Naive thymus-derived CD4-positive, alpha-beta T cell (primary cell): ENCODE results near the gene C9orf85. TPM values are rescaled to one million over a fixed set of nuclear protein-coding genes. Genes with fewer than 3 reads are reported as not detected.
A peak's percentile ranks its signal among the peaks of the same experiment; 100 is the strongest.

Source experiments
- ATAC-seq: fragments of 150-1000 bp; cut with Tn5 transposase; 2 replicates; pipeline ENCODE4 v1.10.0; 2021; ENCODE audit warnings: mild to moderate bottlenecking, moderate library complexity
- CTCF ChIA-PET: fragments of 350-600 bp; sonication (Branson Sonifier 250); formaldehyde crosslinking; loops from one replicate; lab custom pipeline; 2021; ENCODE audit warnings: antibody characterized with exemption; lab: Charles Lee
- POLR2A ChIA-PET: fragments of 350-600 bp; sonication (Branson Sonifier 250); formaldehyde crosslinking; loops from one replicate; lab custom pipeline; 2021; ENCODE audit warnings: antibody characterized with exemption, inconsistent platforms; lab: Charles Lee
- DNase-seq, 9 donors: peaks; one replicate each; pipeline versions ENCODE4 v3.0.0 to v3.0.0-alpha.2; 2020 to 2022; ENCODE audit warnings: mixed read lengths in 1 of 9
- H3K27ac ChIP-seq: one replicate; pipeline ENCODE4 v1.7.0; 2013; ENCODE audit warnings: mild to moderate bottlenecking, low read depth, low read length, moderate library complexity
- H3K27me3 ChIP-seq, 2 donors: one replicate each; pipeline ENCODE4 v1.7.0; 2013; ENCODE audit warnings: low read length in 2 of 2, mild to moderate bottlenecking in 2 of 2, moderate library complexity in 2 of 2; ENCODE audit not compliant: control insufficient read depth in 2 of 2, insufficient read depth in 2 of 2
- H3K36me3 ChIP-seq, 3 experiments: 1 replicate in 2 of 3; 2 replicates in 1 of 3; pipeline ENCODE4 v1.7.0; 2013; ENCODE audit warnings: low read length in 3 of 3, mild to moderate bottlenecking in 3 of 3, moderate library complexity in 1 of 3; ENCODE audit not compliant: insufficient read depth in 3 of 3, control insufficient read depth in 2 of 3
- H3K4me1 ChIP-seq, 2 donors: one replicate each; pipeline ENCODE4 v1.7.0; 2013; ENCODE audit warnings: low read length in 2 of 2, mild to moderate bottlenecking in 2 of 2, moderate library complexity in 1 of 2; ENCODE audit not compliant: control insufficient read depth in 2 of 2, insufficient read depth in 2 of 2
- H3K4me3 ChIP-seq: 2 replicates; pipeline ENCODE4 v1.7.0; 2013; ENCODE audit warnings: mild to moderate bottlenecking, low read length
- H3K9me3 ChIP-seq, 3 experiments: 1 replicate in 2 of 3; 2 replicates in 1 of 3; pipeline ENCODE4 v1.7.0; 2013; ENCODE audit warnings: low read length in 3 of 3; ENCODE audit not compliant: control insufficient read depth in 2 of 3
- H3K27ac Mint-ChIP-seq, 9 donors: one replicate each; pipeline ENCODE4 v1.8.0; 2020 to 2022; ENCODE audit warnings: mixed read lengths in 9 of 9, mild to moderate bottlenecking in 8 of 9, moderate library complexity in 5 of 9, inconsistent platforms in 2 of 9
- H3K27me3 Mint-ChIP-seq, 5 donors: one replicate each; pipeline ENCODE4 v1.8.0; 2021 to 2022; ENCODE audit warnings: mixed read lengths in 5 of 5, mild to moderate bottlenecking in 1 of 5
- H3K36me3 Mint-ChIP-seq, 5 donors: one replicate each; pipeline ENCODE4 v1.8.0; 2020 to 2022; ENCODE audit warnings: mixed read lengths in 5 of 5, mild to moderate bottlenecking in 3 of 5, inconsistent platforms in 1 of 5
- H3K4me1 Mint-ChIP-seq, 7 donors: one replicate each; pipeline ENCODE4 v1.8.0; 2020 to 2022; ENCODE audit warnings: mixed read lengths in 7 of 7, mild to moderate bottlenecking in 3 of 7, inconsistent platforms in 1 of 7
- H3K4me3 Mint-ChIP-seq, 10 donors: one replicate each; pipeline ENCODE4 v1.8.0; 2020 to 2022; ENCODE audit warnings: mild to moderate bottlenecking in 10 of 10, mixed read lengths in 10 of 10, moderate library complexity in 6 of 10, inconsistent platforms in 2 of 10
- H3K9me3 Mint-ChIP-seq, 11 donors: one replicate each; pipeline ENCODE4 v1.8.0; 2020 to 2022; ENCODE audit warnings: mixed read lengths in 11 of 11, mild to moderate bottlenecking in 4 of 11, inconsistent platforms in 1 of 11, moderate library complexity in 1 of 11
- intact Hi-C, 2 donors: fragments of 100-400 bp; cut with micrococcal nuclease; formaldehyde crosslinking; loops; one replicate each; pipeline ENCODE4 v1.15.1; 2023
- polyA plus RNA-seq, 2 donors: library from polyadenylated mRNA; unstranded; fragments of 300-500 nt; fragmentation: Illumina TruSeq; gene quantifications; one replicate each; pipeline ENCODE4 v1.2.3, GENCODE V29; 2021
- total RNA-seq, 6 experiments: library from RNA in 5 of 6; stranded (reverse) in 5 of 6; gene quantifications; 1 replicate in 5 of 6; 2 replicates in 1 of 6; pipeline ENCODE4 v1.2.3 and lab custom pipeline; 2021 to 2026

The C9orf85 gene
- total and polyA plus RNA-seq, 7 experiments from 2014 or later = 4.8 to 13.9 (median 9.1) TPM

DNA sequence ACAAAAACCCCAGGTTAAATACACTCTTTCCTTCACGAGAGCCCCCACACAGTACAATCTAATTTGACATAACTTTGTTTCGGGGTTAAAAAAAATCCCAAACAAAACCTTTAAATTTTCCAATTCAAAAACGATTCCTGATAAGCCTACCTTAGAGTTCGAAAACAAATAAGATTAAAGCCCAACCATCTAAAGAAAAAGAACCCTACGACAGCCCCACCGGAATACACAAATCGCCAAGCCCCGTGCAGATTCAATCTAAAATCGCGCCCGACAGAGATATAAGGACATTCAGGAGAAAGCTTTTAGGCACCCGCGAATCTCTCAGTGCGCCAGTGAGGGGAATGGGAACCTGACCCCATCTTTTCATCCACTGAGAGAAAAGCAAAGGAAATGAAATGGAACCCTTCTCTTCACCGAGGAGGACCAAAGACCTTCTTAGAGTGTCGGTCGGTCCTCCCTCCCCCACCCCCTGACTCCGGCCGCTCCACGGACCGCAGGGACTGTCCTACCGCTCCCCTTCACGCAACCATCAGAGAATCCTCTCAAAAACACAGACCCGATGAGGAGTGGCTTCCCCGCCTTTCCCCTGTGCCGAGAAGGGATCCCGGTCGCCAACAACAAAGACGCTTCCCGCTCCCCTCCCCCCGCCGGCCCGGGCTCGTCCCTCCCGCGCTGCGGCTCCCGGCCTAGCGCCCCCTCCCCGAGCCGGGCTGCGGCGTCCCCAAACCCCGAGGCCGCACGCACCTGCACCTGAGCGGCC, 1.4 kb upstream of the C9orf85 start:
- no peaks in the 10 kb centered on the region for H3K9me3 ChIP-seq
- ATAC-seq = no peak
- ChIA-PET CTCF (interaction anchor here (0.7 to 1.2 kb wide), 3 partner anchors 91 to 307 kb away, joined by 3 to 8 read pairs (median 3); no protein-coding TSS in a partner anchor), POLR2A (interaction anchor here (0.6 to 2.1 kb wide), 3 partner anchors 8 to 160 kb away, joined by 7 to 12 read pairs (median 8); no protein-coding TSS in a partner anchor)
- peak overlapping the region; percentile 83 for H3K4me3 ChIP-seq
- Mint-ChIP-seq H3K4me3 (peak overlapping the region; percentile 93 to 100 (median 100)), H3K36me3 (peaks cover 0 to 9% (median 5%) of the 10 kb centered on the region in 5 donors), H3K27me3 (no peaks in the 10 kb centered on the region), H3K27ac (peak overlapping the region; percentile 65 to 90 (median 86)), H3K4me1 (peaks cover 41 to 86% (median 70%) of the 10 kb centered on the region in 7 donors), H3K9me3 (no peaks in the 10 kb centered on the region)
- peak in 8 of 9 donors; percentile 15 to 62 (median 16) for DNase-seq
- intact Hi-C loops = loop anchor here (2.0 to 10.0 kb wide), 7 partner anchors 53 to 1651 kb away; partner anchors contain the start of genes SMC5 (in 2 of the 2) and ZFAND5 (in 1 of the 2)
- H3K36me3 ChIP-seq = peaks cover 0 to 5% (median 0%) of the 10 kb centered on the region in 3 experiments
- peak overlapping the region; percentile 74 for H3K27ac ChIP-seq
- peaks cover 0 to 3% of the 10 kb centered on the region in 2 donors for H3K27me3 ChIP-seq
- peaks cover 15 to 22% of the 10 kb centered on the region in 2 donors for H3K4me1 ChIP-seq

DNA sequence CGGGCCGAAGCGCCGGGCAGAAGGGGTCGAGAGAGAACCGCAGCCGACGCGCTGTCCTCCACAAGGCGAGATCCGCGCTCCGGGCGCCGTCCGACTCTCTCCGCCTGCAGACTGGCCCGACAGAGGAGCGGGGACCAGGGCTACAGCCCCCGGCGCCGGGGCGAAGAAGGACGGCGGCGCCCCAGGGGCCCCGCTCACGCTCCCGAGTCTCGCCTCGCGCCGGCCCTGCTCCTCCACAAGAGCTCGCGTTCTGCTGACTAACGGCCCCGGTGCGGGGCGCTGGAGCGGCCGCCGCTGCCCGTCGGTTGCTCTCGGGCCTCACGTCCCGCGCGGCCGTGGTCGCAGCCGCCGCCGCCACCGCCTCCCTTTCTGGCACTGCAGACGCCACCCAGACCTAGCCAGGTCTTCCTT, 784 bp upstream of the C9orf85 start:
- intact Hi-C loops = loop anchor here (1.0 to 10.0 kb wide), 16 partner anchors 13 to 1652 kb away; partner anchors contain the start of genes SMC5 (in 2 of the 2), ZFAND5 (in 2 of the 2) and CEMIP2 (in 1 of the 2)
- Mint-ChIP-seq H3K27me3 (no peaks in the 10 kb centered on the region), H3K36me3 (peaks cover 0 to 7% (median under 1%) of the 10 kb centered on the region in 5 donors), H3K9me3 (no peaks in the 10 kb centered on the region), H3K27ac (peak overlapping the region; percentile 90 to 99 (median 95)), H3K4me3 (peak overlapping the region; percentile 95 to 100 (median 100)), H3K4me1 (peaks cover 43 to 83% (median 69%) of the 10 kb centered on the region in 7 donors)
- ATAC-seq = no peak
- POLR2A ChIA-PET = interaction anchor here (0.9 to 2.1 kb wide), 10 partner anchors 8 to 144 kb away, joined by 3 to 12 read pairs (median 6); partner anchors contain the start of gene CEMIP2
- peaks cover 0 to 5% (median 0%) of the 10 kb centered on the region in 3 experiments for H3K36me3 ChIP-seq
- peak overlapping the region; percentile 83 for H3K4me3 ChIP-seq
- CTCF ChIA-PET = interaction anchor here (1.0 to 1.2 kb wide), 3 partner anchors 13 to 128 kb away, joined by 4 to 8 read pairs (median 6); no protein-coding TSS in a partner anchor
- H3K4me1 ChIP-seq = peaks cover 15 to 22% of the 10 kb centered on the region in 2 donors
- no peak for DNase-seq
- H3K27ac ChIP-seq = peak overlapping the region; percentile 74
- H3K9me3 ChIP-seq = no peaks in the 10 kb centered on the region
- peaks cover 0 to 3% of the 10 kb centered on the region in 2 donors for H3K27me3 ChIP-seq

DNA sequence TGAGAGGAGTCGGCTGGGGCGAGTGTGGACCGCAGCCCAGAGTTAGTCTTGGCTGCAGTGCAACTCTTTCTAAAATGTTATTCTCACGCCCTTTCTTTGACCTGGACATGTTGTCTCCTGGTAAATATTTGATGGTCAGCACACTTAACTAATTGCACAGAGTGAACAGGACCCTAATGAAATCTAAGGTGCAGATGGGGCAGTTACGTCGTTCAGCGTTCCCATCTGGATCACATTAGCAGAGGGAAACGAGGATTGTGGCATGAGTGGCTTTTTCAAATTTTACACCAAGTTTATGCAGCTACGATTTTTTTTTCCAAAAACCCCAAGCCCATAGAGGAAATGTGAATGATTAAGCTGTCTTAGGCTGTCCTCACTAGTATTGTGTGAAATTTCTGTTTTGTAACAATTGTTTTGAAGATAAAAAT, 483 bp downstream of the C9orf85 start:
- H3K27ac ChIP-seq = peak overlapping the region; percentile 74
- ChIA-PET POLR2A (interaction anchor here (0.6 to 2.1 kb wide), 9 partner anchors 10 to 149 kb away, joined by 3 to 12 read pairs (median 6); partner anchors contain the start of gene CEMIP2), CTCF (interaction anchor here (1.0 kb wide), 1 partner anchor 14 kb away, joined by 4 read pairs; no protein-coding TSS in a partner anchor)
- peak overlapping the region; percentile 83 for H3K4me3 ChIP-seq
- no peaks in the 10 kb centered on the region for H3K9me3 ChIP-seq
- DNase-seq (no peak), ATAC-seq (no peak)
- intact Hi-C loops = loop anchor here (1.0 to 10.0 kb wide), 16 partner anchors 15 to 1653 kb away; partner anchors contain the start of genes SMC5 (in 2 of the 2), ZFAND5 (in 2 of the 2) and CEMIP2 (in 1 of the 2)
- H3K4me1 ChIP-seq = peaks cover 15 to 22% of the 10 kb centered on the region in 2 donors
- Mint-ChIP-seq H3K36me3 (peaks cover 0 to 4% (median 0%) of the 10 kb centered on the region in 5 donors), H3K4me3 (peak overlapping the region; percentile 95 to 100 (median 100)), H3K9me3 (no peaks in the 10 kb centered on the region), H3K27me3 (no peaks in the 10 kb centered on the region), H3K4me1 (peaks cover 47 to 78% (median 67%) of the 10 kb centered on the region in 7 donors), H3K27ac (peak overlapping the region; percentile 90 to 99 (median 95))
- H3K36me3 ChIP-seq = peaks cover 0 to 5% (median 0%) of the 10 kb centered on the region in 3 experiments
- peaks cover 0 to 3% of the 10 kb centered on the region in 2 donors for H3K27me3 ChIP-seq

DNA sequence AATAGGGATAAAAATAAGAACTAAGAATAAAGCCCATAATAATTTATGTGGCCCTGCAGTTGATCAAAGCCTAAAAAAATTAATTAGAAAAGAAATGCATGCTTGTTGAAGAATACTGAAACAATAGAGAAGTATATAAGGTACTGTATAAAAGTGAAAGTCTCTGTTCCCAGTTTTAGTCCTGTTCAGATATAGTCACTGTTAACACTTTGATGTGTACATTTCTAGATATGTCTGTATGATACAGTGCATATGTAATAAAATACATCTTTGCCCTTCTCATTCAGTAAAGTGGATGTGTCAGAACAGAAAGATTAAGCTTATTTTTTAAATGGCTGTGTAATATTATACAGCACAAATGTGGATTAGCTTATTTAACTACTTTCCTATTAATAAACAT, 4.1 kb downstream of the C9orf85 start:
- intact Hi-C loops = loop anchor here in 1 of 2 donors (10.0 kb wide), 1 partner anchor 109 kb away; no protein-coding TSS in a partner anchor
- Mint-ChIP-seq H3K27me3 (no peaks in the 10 kb centered on the region), H3K27ac (no peak overlapping the region), H3K4me3 (no peak overlapping the region), H3K9me3 (no peaks in the 10 kb centered on the region), H3K36me3 (peaks cover 0 to 17% (median 8%) of the 10 kb centered on the region in 5 donors), H3K4me1 (peaks cover 32 to 68% (median 51%) of the 10 kb centered on the region in 7 donors)
- Histone ChIP-seq H3K27me3 (no peaks in the 10 kb centered on the region), H3K27ac (no peak overlapping the region), H3K4me3 (no peak overlapping the region), H3K36me3 (no peaks in the 10 kb centered on the region), H3K9me3 (no peaks in the 10 kb centered on the region), H3K4me1 (peaks cover 6 to 9% of the 10 kb centered on the region in 2 donors)
- DNase-seq = no peak
- ChIA-PET POLR2A (no interaction called here), CTCF (interaction anchor here (0.7 to 1.7 kb wide), 3 partner anchors 20 to 132 kb away, joined by 3 to 5 read pairs (median 4); no protein-coding TSS in a partner anchor)
- no peak for ATAC-seq

DNA sequence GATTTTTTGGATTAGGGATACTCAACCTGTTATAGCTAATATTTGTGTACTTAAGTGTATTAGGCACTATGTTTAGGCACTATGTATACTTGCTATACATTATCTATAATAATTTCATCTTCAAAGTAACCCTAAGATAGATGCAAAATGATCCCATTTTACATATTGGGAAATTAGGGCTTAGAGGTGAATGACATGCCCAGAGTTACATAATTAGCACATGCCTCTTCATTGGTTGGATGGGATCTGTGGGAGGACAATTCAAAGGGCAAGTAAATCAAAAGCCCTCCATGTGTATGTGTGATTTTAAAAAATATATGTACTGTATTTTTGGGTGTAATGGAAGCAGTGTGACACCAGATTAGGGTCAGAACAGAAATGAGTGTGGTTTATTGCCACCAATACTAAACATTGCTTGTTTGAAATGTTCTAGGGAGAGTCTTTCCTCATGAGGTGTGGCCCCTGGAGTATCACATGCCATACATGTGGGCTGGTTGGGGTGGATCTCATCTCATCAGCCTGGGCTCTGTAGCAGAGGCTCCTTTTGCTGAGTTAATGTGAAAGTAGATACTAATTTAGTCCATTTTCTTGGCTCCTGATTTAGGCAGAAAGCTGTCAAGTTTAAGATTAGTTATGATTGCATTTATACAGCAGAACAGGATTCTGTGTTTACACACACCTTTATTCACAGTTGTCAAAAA, 5.5 kb downstream of the C9orf85 start:
- no peaks in the 10 kb centered on the region for H3K27me3 ChIP-seq
- peaks cover 4 to 9% of the 10 kb centered on the region in 2 donors for H3K4me1 ChIP-seq
- H3K27ac ChIP-seq = no peak overlapping the region
- no peak for ATAC-seq
- Mint-ChIP-seq H3K9me3 (no peaks in the 10 kb centered on the region), H3K27ac (no peak overlapping the region), H3K27me3 (no peaks in the 10 kb centered on the region), H3K4me1 (peaks cover 25 to 60% (median 42%) of the 10 kb centered on the region in 7 donors), H3K4me3 (no peak overlapping the region), H3K36me3 (peaks cover under 1 to 26% (median 10%) of the 10 kb centered on the region in 5 donors)
- no peak for DNase-seq
- CTCF ChIA-PET = no interaction called here
- POLR2A ChIA-PET = interaction anchor here (0.7 kb wide), 1 partner anchor 12 kb away, joined by 3 read pairs; no protein-coding TSS in a partner anchor
- H3K9me3 ChIP-seq = no peaks in the 10 kb centered on the region
- intact Hi-C loops = loop anchor here in 1 of 2 donors (10.0 kb wide), 1 partner anchor 108 kb away; no protein-coding TSS in a partner anchor
- no peaks in the 10 kb centered on the region for H3K36me3 ChIP-seq
- no peak overlapping the region for H3K4me3 ChIP-seq
